Psoas muscle (tissue), 8 donors: Measurements from ENCODE around the gene TENT4A. TPM values are rescaled to one million over a fixed set of nuclear protein-coding genes. Genes with fewer than 3 reads are reported as not detected.
A peak's percentile ranks its signal among the peaks of the same experiment; 100 is the strongest.

Experiments
- ATAC-seq, 4 donors: fragments of 200-7000 bp; cut with Tn5 transposase; one replicate each; pipeline ENCODE4 v1.9.1; 2020; ENCODE audit warnings: moderate library complexity in 3 of 4, mild to moderate bottlenecking in 2 of 4
- DNase-seq, 2 donors: peaks; one replicate each; pipeline ENCODE4 v3.0.0-alpha.2; 2020
- H3K27ac ChIP-seq: fragments of 200-600 bp; one replicate; pipeline ENCODE4 v1.8.0; 2022
- H3K27me3 ChIP-seq, 3 donors: fragments of 200-600 bp in 1 of 3; one replicate each; pipeline versions ENCODE4 v1.6.1 to v1.8.0; 2013 to 2022; ENCODE audit warnings: low read length in 2 of 3, mild to moderate bottlenecking in 2 of 3, moderate library complexity in 1 of 3; ENCODE audit not compliant: insufficient read depth in 3 of 3
- H3K36me3 ChIP-seq, 2 donors: fragments of 200-600 bp in 1 of 2; one replicate each; pipeline versions ENCODE4 v1.6.1 to v1.8.0; 2013 to 2022; ENCODE audit warnings: low read depth in 1 of 2, mild to moderate bottlenecking in 1 of 2, moderate library complexity in 1 of 2; ENCODE audit not compliant: insufficient read depth in 1 of 2
- H3K4me1 ChIP-seq: fragments of 200-600 bp; one replicate; pipeline ENCODE4 v1.8.0; 2022
- H3K4me3 ChIP-seq: fragments of 200-600 bp; one replicate; pipeline ENCODE4 v1.8.0; 2022; ENCODE audit warnings: mild to moderate bottlenecking
- H3K9me3 ChIP-seq: fragments of 200-600 bp; one replicate; pipeline ENCODE4 v1.8.0; 2022
- CTCF ChIP-seq: fragments of 200-600 bp; IDR thresholded peaks from one replicate; pipeline ENCODE4 v1.8.0; 2022; ENCODE audit warnings: antibody characterized with exemption
- WGBS, 3 donors: extraction: QIAGEN DNeasy Blood & Tissue Kit; methylation state at CpG; one replicate each; pipeline versions ENCODE4 v1.1.6 to v1.1.7; 2013; 5-methylcytosine and 5-hydroxymethylcytosine counted together
- intact Hi-C, 2 donors: fragments of 100-400 bp; cut with DNase I; formaldehyde crosslinking; loops; one replicate each; pipeline versions ENCODE4 v1.11.0 to v1.14.2; 2022
- polyA plus RNA-seq, 3 donors: library from polyadenylated mRNA; stranded (reverse); fragments of 200-250 nt; gene quantifications; one replicate each; pipeline ENCODE4 v1.2.3, GENCODE V29; 2013
- total RNA-seq, 4 donors: library from RNA; stranded (reverse); fragmentation: NEBNext Ultra II Directional in 2 of 4; extraction: Animal tissue kit (Norgen Biotek cat#: 25700) in 2 of 4; gene quantifications; one replicate each; pipeline versions ENCODE4 v1.2.1 to v1.2.4, GENCODE V29; 2021 to 2023
- donor health status: healthy with polysubstance abuse.
- donor health status: DM: no; HTN: no; CAD: no; lungs with moderate emphysema.
- donor health status: Bipolar disorder and iron deficiency.
- donor health status: healthy.
- donor health status: DM: yes; HTN: yes; CAD: no.
- donor health status: DM: no; HTN: no; CAD: no.
- donor health status: DM: no; HTN: no; CAD: no.
- donor health status: DM: yes; HTN: yes; CAD: no.

Gene TENT4A
- total and polyA plus RNA-seq, 7 donors = 5.0 to 19.2 (median 12.7) TPM

GRCh38 chr5:6749026-6749716 lies 35.9 kb downstream of the TENT4A start:
- H3K4me3 ChIP-seq = no peak overlapping the region
- ATAC-seq (no peak), DNase-seq (no peak)
- no peak for TF ChIP-seq CTCF
- intact Hi-C loops = loop anchor here (5.0 to 10.0 kb wide), 2 partner anchors 117 to 304 kb away; partner anchors contain the start of genes NSUN2 (in 1 of the 2), SRD5A1 (in 1 of the 2) and UBE2QL1 (in 1 of the 2)
- H3K36me3 ChIP-seq = peaks cover 6 to 92% of the 10 kb centered on the region in 2 donors
- H3K9me3 ChIP-seq = no peaks in the 10 kb centered on the region
- H3K27ac ChIP-seq = no peak overlapping the region
- no peaks in the 10 kb centered on the region for H3K27me3 ChIP-seq
- 89 to 90% (median 90%) methylated on average over 22 of the region's 22 CpGs for WGBS, 3 donors
- H3K4me1 ChIP-seq = peaks cover 6% of the 10 kb centered on the region

GRCh38 chr5:6750142-6750840 lies 37.1 kb downstream of the TENT4A start:
- Histone ChIP-seq H3K27ac (no peak overlapping the region), H3K4me3 (no peak overlapping the region), H3K9me3 (no peaks in the 10 kb centered on the region), H3K36me3 (peaks cover 6 to 94% of the 10 kb centered on the region in 2 donors), H3K27me3 (no peaks in the 10 kb centered on the region), H3K4me1 (peaks cover 3% of the 10 kb centered on the region)
- 88 to 93% (median 89%) methylated on average over 23 of the region's 23 CpGs for whole genome bisulfite sequencing, 3 donors
- no peak for TF ChIP-seq CTCF
- no peak for ATAC-seq
- DNase-seq = peak in 1 of 2 donors; percentile 9
- intact Hi-C loops = no loop called here

- intact Hi-C loops = no loop called here
- peak in 1 of 2 donors; percentile 35 for DNase-seq
Observed at GRCh38 chr5:6750951-6751685, 37.9 kb downstream of the TENT4A start.

GRCh38 chr5:6752236-6752635 lies 39.0 kb downstream of the TENT4A start:
- DNase-seq = no peak
- intact Hi-C loops = no loop called here
- no peak for TF ChIP-seq CTCF

More at GRCh38 chr5:6750951-6751685, 37.9 kb downstream of the TENT4A start:
- no peak overlapping the region for H3K4me3 ChIP-seq
- H3K9me3 ChIP-seq = no peaks in the 10 kb centered on the region
- no peak for TF ChIP-seq CTCF
- H3K36me3 ChIP-seq = peaks cover 6 to 98% of the 10 kb centered on the region in 2 donors
- WGBS, 3 donors = 92 to 94% (median 93%) methylated on average over 18 of the region's 18 CpGs
- H3K4me1 ChIP-seq = no peaks in the 10 kb centered on the region
- ATAC-seq = no peak
- no peaks in the 10 kb centered on the region for H3K27me3 ChIP-seq
- no peak overlapping the region for H3K27ac ChIP-seq

More at GRCh38 chr5:6752236-6752635, 39.0 kb downstream of the TENT4A start:
- 92 to 95% (median 93%) methylated on average over 12 of the region's 12 CpGs for WGBS, 3 donors
- Histone ChIP-seq H3K9me3 (no peaks in the 10 kb centered on the region), H3K27ac (no peak overlapping the region), H3K4me3 (no peak overlapping the region), H3K27me3 (no peaks in the 10 kb centered on the region), H3K36me3 (peaks cover 6 to 98% of the 10 kb centered on the region in 2 donors), H3K4me1 (no peaks in the 10 kb centered on the region)
- ATAC-seq = no peak
